Suprapubic skin (tissue), 4 donors: ENCODE measurements around the gene GALNT11.
"Not testable (repeated sequence)": the region's sequence is repeated elsewhere in the genome, so short reads cannot be mapped to it uniquely, and the experiment has no call there.

Source experiments
- EP300 ChIP-seq: sonication (generic); formaldehyde crosslinking; IDR thresholded peaks from one replicate; pipeline ENCODE4 v1.6.1; 2017; ENCODE audit warnings: antibody characterized with exemption
- POLR2A ChIP-seq, 2 donors: fragments of 450-650 bp; IDR thresholded peaks; one replicate each; pipeline ENCODE4 v1.6.1; 2017; ENCODE audit warnings: antibody characterized with exemption in 2 of 2, mild to moderate bottlenecking in 2 of 2, moderate library complexity in 2 of 2
- POLR2AphosphoS5 ChIP-seq, 3 donors: sonication (generic); formaldehyde crosslinking; IDR thresholded peaks; one replicate each; pipeline ENCODE4 v1.6.1; 2017; ENCODE audit warnings: antibody characterized with exemption in 3 of 3
- TF ChIP-seq, protein P1 (sequence below), 2 donors: fragments of 200-600 bp in 1 of 2; fragments of 450-650 bp in 1 of 2; sonication (generic) in 1 of 2; IDR thresholded peaks; one replicate each; pipeline ENCODE4 v1.5.1; 2016 to 2019; ENCODE audit warnings: antibody characterized with exemption in 2 of 2, mild to moderate bottlenecking in 1 of 2, moderate library complexity in 1 of 2

DNA sequence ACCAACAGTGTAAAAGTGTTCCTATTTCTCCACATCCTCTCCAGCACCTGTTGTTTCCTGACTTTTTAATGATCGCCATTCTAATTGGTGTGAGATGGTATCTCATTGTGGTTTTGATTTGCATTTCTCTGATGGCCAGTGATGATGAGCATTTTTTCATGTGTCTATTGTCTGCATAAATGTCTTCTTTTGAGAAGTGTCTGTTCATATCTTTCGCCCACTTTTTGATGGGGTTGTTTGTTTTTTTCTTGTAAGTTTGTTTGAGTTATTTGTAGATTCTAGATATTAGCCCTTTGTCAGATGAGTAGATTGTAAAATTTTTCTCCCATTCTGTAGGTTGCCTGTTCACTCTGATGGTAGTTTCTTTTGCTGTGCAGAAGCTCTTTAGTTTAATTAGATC is 35.6 kb downstream of the GALNT11 start:
- TF ChIP-seq, protein P1, sequence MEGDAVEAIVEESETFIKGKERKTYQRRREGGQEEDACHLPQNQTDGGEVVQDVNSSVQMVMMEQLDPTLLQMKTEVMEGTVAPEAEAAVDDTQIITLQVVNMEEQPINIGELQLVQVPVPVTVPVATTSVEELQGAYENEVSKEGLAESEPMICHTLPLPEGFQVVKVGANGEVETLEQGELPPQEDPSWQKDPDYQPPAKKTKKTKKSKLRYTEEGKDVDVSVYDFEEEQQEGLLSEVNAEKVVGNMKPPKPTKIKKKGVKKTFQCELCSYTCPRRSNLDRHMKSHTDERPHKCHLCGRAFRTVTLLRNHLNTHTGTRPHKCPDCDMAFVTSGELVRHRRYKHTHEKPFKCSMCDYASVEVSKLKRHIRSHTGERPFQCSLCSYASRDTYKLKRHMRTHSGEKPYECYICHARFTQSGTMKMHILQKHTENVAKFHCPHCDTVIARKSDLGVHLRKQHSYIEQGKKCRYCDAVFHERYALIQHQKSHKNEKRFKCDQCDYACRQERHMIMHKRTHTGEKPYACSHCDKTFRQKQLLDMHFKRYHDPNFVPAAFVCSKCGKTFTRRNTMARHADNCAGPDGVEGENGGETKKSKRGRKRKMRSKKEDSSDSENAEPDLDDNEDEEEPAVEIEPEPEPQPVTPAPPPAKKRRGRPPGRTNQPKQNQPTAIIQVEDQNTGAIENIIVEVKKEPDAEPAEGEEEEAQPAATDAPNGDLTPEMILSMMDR (IDR thresholded peaks at IDR 0.05) = not testable (repeated sequence)
- not testable (repeated sequence) for TF ChIP-seq POLR2A (IDR thresholded peaks at IDR 0.05); EP300; POLR2AphosphoS5 (IDR thresholded peaks at IDR 0.05)
